Measurements from ENCODE around the gene ABITRAM. TPM values are rescaled to one million over a fixed set of nuclear protein-coding genes. Genes with fewer than 3 reads are reported as not detected.

ABITRAM gene
- total RNA-seq, 1 experiment from 2014 or later: 10.9 TPM

GRCh38 chr9:108951578-108951977, 17.4 kb downstream of the ABITRAM start:
- Histone ChIP-seq H3K27me3 (ENCODE audit: insufficient read depth, low read length) (no peaks in the 10 kb centered on the region), H4K91ac (ENCODE audit: insufficient read length, low read depth, low read length) (no peak overlapping the region), H4K20me1 (ENCODE audit: control insufficient read depth, insufficient read depth, insufficient read length) (no peaks in the 10 kb centered on the region), H3K23me2 (ENCODE audit: insufficient read length, low read depth, low read length, poor library complexity, severe bottlenecking) (no peaks in the 10 kb centered on the region), H3K27ac (ENCODE audit: insufficient read length, low read depth, low read length) (no peak overlapping the region), H2AFZ (ENCODE audit: low read length) (no peak overlapping the region), H3K4ac (ENCODE audit: low read depth, low read length) (no peak overlapping the region), H2BK15ac (ENCODE audit: low read depth, low read length) (no peak overlapping the region), H2BK20ac (ENCODE audit: low read depth, low read length, poor library complexity, severe bottlenecking) (no peak overlapping the region), H3K9me3 (ENCODE audit: control insufficient read depth, low read depth, low read length) (no peaks in the 10 kb centered on the region), H2BK120ac (ENCODE audit: low read depth, low read length, poor library complexity, severe bottlenecking) (no peak overlapping the region), H2AK5ac (ENCODE audit: insufficient read length, low read length) (no peak overlapping the region), H3K4me2 (ENCODE audit: insufficient read depth, insufficient read length, low read length) (no peak overlapping the region), H3K79me2 (ENCODE audit: insufficient read depth, low read length) (no peaks in the 10 kb centered on the region), H3K23ac (ENCODE audit: insufficient read length, low read depth, low read length) (no peak overlapping the region), H2BK12ac (ENCODE audit: insufficient read length, low read depth, low read length) (no peak overlapping the region), H3K79me1 (ENCODE audit: insufficient read depth, low read depth, low read length, poor library complexity, severe bottlenecking) (no peaks in the 10 kb centered on the region), H3K56ac (ENCODE audit: insufficient read length, low read depth, low read length) (no peak overlapping the region), H3K4me1 (ENCODE audit: insufficient read depth, low read length) (no peaks in the 10 kb centered on the region), H3K18ac (ENCODE audit: insufficient read length, low read depth, low read length) (no peak overlapping the region), H3K9ac (ENCODE audit: extremely low read depth, insufficient read length, low read length) (no peak overlapping the region), H4K5ac (ENCODE audit: insufficient read length, low read depth, low read length) (no peak overlapping the region), H2BK5ac (ENCODE audit: insufficient read length, low read length) (no peak overlapping the region), H3K14ac (ENCODE audit: insufficient read depth, low read length) (no peak overlapping the region), H4K8ac (replicated peaks; ENCODE audit: insufficient read length, low read depth, low read length) (no peak overlapping the region), H3T11ph (ENCODE audit: low read length) (no peak overlapping the region)
- TF ChIP-seq, protein P1, sequence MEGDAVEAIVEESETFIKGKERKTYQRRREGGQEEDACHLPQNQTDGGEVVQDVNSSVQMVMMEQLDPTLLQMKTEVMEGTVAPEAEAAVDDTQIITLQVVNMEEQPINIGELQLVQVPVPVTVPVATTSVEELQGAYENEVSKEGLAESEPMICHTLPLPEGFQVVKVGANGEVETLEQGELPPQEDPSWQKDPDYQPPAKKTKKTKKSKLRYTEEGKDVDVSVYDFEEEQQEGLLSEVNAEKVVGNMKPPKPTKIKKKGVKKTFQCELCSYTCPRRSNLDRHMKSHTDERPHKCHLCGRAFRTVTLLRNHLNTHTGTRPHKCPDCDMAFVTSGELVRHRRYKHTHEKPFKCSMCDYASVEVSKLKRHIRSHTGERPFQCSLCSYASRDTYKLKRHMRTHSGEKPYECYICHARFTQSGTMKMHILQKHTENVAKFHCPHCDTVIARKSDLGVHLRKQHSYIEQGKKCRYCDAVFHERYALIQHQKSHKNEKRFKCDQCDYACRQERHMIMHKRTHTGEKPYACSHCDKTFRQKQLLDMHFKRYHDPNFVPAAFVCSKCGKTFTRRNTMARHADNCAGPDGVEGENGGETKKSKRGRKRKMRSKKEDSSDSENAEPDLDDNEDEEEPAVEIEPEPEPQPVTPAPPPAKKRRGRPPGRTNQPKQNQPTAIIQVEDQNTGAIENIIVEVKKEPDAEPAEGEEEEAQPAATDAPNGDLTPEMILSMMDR (conservative IDR thresholded peaks at IDR 0.05): no peak
- Mint-ChIP-seq H3K4me1 (no peaks in the 10 kb centered on the region), H3K4me3 (no peak overlapping the region), H3K36me3 (ENCODE audit: insufficient read depth in 1 of 3, low read depth in 3 of 3) (peaks cover 2 to 17% (median 15%) of the 10 kb centered on the region in 3 experiments), H3K27me3 (ENCODE audit: low read depth) (no peaks in the 10 kb centered on the region), H3K9me3 (no peaks in the 10 kb centered on the region), H3K27ac (no peak overlapping the region)
- no CpG with 5 or more reads among the region's 2 CpGs for WGBS (ENCODE audit: extremely low coverage, insufficient read length, low lambda C conversion rate)
- no peak for DNase-seq
